ENCODE measurements around the gene FHIT. TPM values are rescaled to one million over a fixed set of nuclear protein-coding genes. Genes with fewer than 3 reads are reported as not detected.

FHIT gene
- total RNA-seq, 2 donors from 2014 or later: 10.4 to 15.8 TPM

DNA sequence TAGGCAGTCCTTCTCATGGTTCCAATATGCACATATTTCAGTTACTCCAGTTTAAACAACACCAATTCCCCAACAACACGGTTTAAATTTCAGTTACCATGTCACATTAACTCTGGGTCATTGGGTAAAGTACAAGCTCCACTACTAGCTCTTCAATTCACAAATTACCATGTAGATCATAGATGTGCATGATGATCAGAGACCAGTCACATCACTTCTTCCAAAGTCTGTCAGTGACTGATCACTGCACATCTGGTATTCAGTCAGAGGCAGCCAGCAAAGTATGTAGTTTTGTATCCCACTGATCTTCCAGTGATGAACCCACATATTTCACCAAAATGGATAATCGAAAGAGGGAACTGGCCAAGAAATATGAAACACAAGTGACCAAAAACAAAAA, 1223.0 kb downstream of the FHIT start:
- no peaks in the 10 kb centered on the region for H3K27me3 ChIP-seq
- 61 to 75% methylated on average over 2 of the region's 2 CpGs for WGBS, 2 donors

DNA sequence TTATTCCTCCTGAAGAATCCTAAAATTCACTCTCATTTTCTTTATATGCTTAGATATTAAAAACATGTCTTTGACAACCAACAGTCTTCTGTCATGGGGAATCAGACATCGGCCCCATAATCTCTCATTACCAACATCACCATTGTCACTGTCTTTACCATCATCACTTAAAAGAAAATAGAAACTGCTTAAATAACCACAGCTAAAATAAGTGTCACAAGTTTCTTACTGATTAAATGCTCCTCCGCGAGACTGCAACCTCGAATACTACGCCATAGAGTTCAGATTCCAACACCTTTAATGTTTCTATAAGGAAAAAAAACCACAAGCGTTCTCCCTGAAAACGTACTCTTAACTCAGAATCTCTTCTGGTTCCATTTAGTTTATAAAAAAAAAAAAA, 1223.9 kb downstream of the FHIT start:
- ATAC-seq (no peak), DNase-seq (no peak)
- Histone ChIP-seq H3K27me3 (no peaks in the 10 kb centered on the region), H3K36me3 (replicated peaks in 1 of 2; ENCODE audit: insufficient read depth in 1 of 2, low read depth in 2 of 2) (no peaks in the 10 kb centered on the region), H3K9me3 (no peaks in the 10 kb centered on the region), H3K4me3 (no peak overlapping the region), H3K4me1 (peaks cover 15% of the 10 kb centered on the region), H3K27ac (no peak overlapping the region)
- no peak for TF ChIP-seq POLR2A (IDR thresholded peaks at IDR 0.05)
- TF ChIP-seq, protein P1, sequence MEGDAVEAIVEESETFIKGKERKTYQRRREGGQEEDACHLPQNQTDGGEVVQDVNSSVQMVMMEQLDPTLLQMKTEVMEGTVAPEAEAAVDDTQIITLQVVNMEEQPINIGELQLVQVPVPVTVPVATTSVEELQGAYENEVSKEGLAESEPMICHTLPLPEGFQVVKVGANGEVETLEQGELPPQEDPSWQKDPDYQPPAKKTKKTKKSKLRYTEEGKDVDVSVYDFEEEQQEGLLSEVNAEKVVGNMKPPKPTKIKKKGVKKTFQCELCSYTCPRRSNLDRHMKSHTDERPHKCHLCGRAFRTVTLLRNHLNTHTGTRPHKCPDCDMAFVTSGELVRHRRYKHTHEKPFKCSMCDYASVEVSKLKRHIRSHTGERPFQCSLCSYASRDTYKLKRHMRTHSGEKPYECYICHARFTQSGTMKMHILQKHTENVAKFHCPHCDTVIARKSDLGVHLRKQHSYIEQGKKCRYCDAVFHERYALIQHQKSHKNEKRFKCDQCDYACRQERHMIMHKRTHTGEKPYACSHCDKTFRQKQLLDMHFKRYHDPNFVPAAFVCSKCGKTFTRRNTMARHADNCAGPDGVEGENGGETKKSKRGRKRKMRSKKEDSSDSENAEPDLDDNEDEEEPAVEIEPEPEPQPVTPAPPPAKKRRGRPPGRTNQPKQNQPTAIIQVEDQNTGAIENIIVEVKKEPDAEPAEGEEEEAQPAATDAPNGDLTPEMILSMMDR (IDR thresholded peaks at IDR 0.05): no peak
- 96% methylated on average over 7 of the region's 7 CpGs for WGBS, 2 donors
- intact Hi-C loops (cut with DNase I): no loop called here

More for the DNA sequence above, 1223.0 kb downstream of the FHIT start:
- Histone ChIP-seq H3K27ac (no peak overlapping the region), H3K4me3 (no peak overlapping the region), H3K9me3 (no peaks in the 10 kb centered on the region), H3K4me1 (peaks cover 15% of the 10 kb centered on the region), H3K36me3 (replicated peaks in 1 of 2; ENCODE audit: insufficient read depth in 1 of 2, low read depth in 2 of 2) (no peaks in the 10 kb centered on the region)
- intact Hi-C loops (cut with DNase I): no loop called here
- ATAC-seq (no peak), DNase-seq (no peak)
- no peak for TF ChIP-seq POLR2A (IDR thresholded peaks at IDR 0.05)
- TF ChIP-seq, protein P1 (IDR thresholded peaks at IDR 0.05): no peak

DNA sequence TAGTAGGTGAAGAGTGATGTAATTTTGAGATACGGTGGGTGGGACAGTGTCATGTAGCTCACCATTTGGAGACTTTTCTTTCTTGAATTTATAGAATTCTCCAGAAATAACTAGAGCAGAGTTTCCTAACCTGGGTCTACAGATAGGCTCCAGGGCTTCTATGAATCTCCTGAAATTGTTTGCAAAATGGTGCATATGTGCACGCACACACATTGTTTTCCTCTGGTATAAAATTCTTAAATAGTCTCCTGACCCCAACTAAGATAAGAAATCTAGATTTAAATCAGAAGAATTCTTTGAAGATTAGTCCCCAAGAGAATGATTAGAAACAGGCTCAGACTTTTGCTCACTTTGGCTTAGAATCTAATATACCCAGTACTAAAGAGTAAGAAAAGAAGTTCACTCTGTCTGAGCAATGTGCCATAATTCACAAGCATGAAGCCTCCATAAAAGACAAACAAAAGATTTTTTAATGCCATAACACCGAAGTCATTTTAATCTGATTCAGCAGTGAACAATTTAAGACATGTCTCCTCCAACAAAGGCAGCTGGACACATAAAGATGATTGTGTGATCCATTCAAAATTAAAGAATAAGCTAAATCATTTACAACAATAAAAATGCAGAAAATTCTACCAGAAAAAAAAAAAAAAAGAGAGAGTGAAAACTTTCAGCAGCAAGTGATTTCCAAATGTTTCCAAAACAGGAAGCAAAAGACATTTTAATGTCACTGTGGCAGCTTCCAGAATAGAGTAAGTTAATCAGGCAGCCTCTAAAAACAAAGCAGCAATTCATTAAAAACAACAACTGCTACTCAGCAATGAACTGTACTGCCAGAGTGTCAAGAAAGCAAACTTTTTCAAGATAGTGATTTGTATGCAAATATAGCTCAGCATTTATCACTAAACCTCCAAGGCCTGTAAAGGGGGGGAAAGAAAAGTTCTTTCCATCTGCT, 1225.9 kb downstream of the FHIT start:
- intact Hi-C loops (cut with DNase I): no loop called here
- TF ChIP-seq POLR2A (IDR thresholded peaks at IDR 0.05): no peak
- TF ChIP-seq, protein P1 (IDR thresholded peaks at IDR 0.05): no peak
- 67 to 69% methylated on average over 3 of the region's 3 CpGs for WGBS, 2 donors
- H3K36me3 ChIP-seq (replicated peaks in 1 of 2; ENCODE audit: insufficient read depth in 1 of 2, low read depth in 2 of 2): no peaks in the 10 kb centered on the region
- H3K9me3 ChIP-seq: no peaks in the 10 kb centered on the region
- DNase-seq (no peak), ATAC-seq (no peak)
- no peak overlapping the region for H3K27ac ChIP-seq
- H3K27me3 ChIP-seq: no peaks in the 10 kb centered on the region
- H3K4me1 ChIP-seq: peaks cover 15% of the 10 kb centered on the region
- no peak overlapping the region for H3K4me3 ChIP-seq

DNA sequence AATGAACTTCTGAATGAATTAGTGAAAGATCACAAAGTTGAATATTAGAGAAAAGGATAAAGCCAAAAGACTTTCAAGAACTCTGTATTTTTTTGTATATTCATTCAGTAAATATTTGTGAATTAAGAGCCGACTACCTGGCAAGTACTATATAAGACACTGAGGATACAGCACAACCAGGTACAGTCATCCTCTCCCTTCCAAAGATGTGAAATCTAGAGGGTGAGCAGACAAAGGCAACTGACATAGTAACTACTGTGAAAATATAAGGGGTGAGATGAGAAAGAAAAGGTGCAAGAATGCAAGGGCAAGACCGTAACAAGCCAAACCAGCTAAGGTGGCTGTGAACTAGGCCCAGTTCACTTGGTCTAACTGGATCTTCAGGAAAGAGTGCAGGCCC, 1226.9 kb downstream of the FHIT start:
- no peak overlapping the region for H3K4me3 ChIP-seq
- no peak overlapping the region for H3K27ac ChIP-seq
- DNase-seq (no peak), ATAC-seq (no peak)
- intact Hi-C loops (cut with DNase I): no loop called here
- WGBS, 2 donors: 90 to 96% methylated on average over 2 of the region's 2 CpGs
- no peaks in the 10 kb centered on the region for H3K9me3 ChIP-seq
- H3K4me1 ChIP-seq: peaks cover 15% of the 10 kb centered on the region
- TF ChIP-seq, protein P1 (IDR thresholded peaks at IDR 0.05): no peak
- no peak for TF ChIP-seq POLR2A (IDR thresholded peaks at IDR 0.05)
- H3K36me3 ChIP-seq (replicated peaks in 1 of 2; ENCODE audit: insufficient read depth in 1 of 2, low read depth in 2 of 2): no peaks in the 10 kb centered on the region
- no peaks in the 10 kb centered on the region for H3K27me3 ChIP-seq

DNA sequence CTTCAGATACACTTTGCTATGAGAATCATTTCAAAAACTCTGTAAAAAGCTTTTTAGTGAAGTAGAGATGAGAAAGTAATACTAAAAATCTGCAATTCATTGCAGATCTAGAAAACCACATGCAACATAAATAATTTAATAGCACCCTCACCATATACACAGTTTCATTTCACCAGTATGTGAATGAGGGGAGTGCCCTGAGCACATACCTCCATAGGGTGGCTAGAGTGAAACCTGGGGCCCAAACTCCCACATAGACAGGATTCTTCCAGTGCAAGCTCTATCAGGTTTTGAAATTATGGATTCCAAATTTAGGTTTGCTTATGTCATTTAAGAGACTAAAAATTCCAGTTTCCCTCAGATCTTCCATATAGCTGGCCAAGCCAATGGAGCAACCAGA, 1228.1 kb downstream of the FHIT start:
- no peak overlapping the region for H3K27ac ChIP-seq
- intact Hi-C loops (cut with DNase I): no loop called here
- no peak for TF ChIP-seq POLR2A (IDR thresholded peaks at IDR 0.05)
- TF ChIP-seq, protein P1 (IDR thresholded peaks at IDR 0.05): no peak
- peaks cover 15% of the 10 kb centered on the region for H3K4me1 ChIP-seq
- no peak for DNase-seq
- H3K36me3 ChIP-seq (replicated peaks in 1 of 2; ENCODE audit: insufficient read depth in 1 of 2, low read depth in 2 of 2): no peaks in the 10 kb centered on the region
- no peaks in the 10 kb centered on the region for H3K27me3 ChIP-seq
- no peaks in the 10 kb centered on the region for H3K9me3 ChIP-seq
- no peak overlapping the region for H3K4me3 ChIP-seq
- ATAC-seq: no peak
